ENCODE results near the gene CHN2.
"Not testable (repeated sequence)": the region's sequence is repeated elsewhere in the genome, so short reads cannot be mapped to it uniquely, and the experiment has no call there.

The CHN2 gene

GRCh38 chr7:29255906-29256692 is 61.5 kb downstream of the CHN2 start:
- no peak for DNase-seq (ENCODE audit: low read depth in 2 of 2)

- no peak for DNase-seq (ENCODE audit: low read depth in 2 of 2)
Observed at GRCh38 chr7:29256693-29257002, 62.1 kb downstream of the CHN2 start.

DNA sequence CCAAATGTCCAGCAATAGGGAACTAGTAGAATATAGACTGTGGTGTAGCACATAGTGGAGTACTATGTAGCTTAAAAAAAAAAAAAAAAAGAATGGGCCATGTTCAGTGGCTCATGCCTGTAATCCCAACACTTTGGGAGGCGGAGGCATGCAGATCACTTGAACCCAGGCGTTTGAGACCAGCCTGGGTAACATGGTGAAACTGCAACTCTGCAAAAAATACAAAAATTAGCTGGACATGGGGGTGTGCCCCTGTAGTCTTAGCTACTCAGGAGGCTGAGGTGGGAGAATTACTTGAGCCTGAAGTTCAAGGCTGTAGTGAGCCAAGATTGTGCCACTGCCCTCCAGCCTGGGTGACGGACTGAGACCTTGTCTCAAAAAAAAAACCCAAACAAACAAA is 64.4 kb downstream of the CHN2 start:
- no peak for DNase-seq (ENCODE audit: low read depth in 2 of 2)

DNA sequence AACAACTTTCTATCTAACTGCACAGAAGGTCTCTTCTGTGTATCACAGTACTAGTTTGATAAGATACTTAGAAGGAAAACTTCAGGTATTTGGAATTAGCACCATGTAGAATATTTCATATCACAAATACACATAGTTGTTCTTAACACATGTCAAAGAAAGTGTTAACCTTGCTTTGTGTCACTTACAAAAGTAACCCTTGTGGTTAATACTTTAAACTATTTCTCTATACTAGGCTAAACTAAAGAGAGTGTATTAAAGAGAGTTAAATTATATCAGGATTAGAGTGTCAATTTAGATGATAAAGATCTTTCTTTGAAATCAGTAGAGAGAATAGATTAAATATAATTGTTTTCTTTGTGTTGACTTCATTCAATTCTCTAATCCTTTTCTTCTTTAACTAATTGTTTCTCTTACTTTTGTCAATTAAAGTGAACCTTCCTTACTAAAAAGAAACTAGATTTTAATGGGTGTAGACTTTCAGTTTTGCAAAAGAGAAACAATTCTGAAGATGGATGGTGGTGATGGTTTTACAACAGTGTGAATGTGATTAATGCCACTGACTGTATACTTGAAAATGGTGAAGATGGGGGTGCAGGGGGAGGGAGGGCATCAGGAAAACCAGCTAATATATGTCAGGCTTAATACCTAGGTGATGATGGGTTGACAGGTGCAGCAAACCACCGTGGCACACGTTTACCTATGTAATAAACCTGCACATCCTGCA is 67.8 kb downstream of the CHN2 start:
- no peak for DNase-seq (ENCODE audit: low read depth in 2 of 2)

DNA sequence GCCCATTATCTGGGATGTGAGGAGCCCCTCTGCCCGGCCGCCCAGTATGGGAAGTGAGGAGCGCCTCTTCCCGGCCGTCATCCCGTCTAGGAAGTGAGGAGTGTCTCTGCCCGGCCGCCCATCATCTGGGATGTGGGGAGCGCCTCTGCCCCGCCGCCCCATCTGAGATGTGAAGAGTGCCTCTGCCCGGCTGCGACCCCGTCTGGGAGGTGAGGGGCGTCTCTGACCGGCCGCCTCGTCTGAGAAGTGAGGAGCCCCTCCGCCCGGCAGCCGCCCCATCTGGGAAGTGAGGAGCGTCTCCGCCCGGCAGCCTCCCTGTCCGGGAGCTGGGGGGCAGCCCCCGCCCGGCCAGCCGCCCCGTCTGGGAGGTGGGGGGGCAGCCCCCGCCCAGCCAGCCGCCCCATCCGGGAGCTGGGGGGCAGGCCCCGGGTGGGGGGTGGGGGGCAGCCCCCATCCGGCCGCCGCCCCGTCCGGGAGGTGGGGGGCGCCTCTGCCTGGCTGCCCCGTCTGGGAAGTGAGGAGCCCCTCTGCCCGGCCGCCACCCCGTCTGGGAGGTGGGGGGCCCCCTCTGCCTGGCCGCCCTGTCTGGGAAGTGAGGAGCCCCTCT is 69.1 kb downstream of the CHN2 start:
- not testable (repeated sequence) for DNase-seq (ENCODE audit: low read depth in 2 of 2)

DNA sequence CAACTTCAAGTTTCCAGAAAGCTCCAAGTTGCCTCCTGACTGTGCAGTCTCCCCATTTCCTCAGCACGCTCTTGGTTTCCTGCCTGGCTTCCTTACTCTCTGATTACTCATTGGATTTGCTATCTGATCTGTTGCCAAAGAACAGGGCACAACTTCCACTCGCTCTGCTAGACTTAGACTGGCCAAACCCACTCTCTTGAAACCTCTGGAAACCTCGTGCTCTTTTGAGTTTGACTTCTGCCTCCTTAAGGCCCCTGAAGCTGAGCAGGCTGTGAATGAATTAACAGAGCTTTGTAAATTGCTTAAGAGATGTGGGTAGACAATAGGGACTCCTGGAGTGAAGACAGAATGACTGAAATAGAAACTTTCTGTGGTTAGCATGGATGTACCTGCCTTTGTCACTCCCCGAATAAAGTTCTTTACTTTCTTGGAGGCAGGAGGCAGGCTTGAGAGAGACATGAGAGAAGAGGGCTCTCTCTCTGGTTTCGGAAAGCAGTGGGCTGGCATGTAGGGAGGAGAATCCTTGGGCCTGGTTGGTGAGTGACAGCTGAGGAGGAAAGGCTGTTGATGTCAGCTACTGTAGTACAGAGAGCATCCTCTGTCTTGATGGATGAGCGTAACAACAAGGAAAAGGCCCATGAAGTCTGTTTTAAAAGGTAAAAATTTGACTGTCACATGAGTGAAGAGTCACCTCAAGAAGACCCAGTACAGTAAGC is 70.8 kb downstream of the CHN2 start:
- no peak for DNase-seq (ENCODE audit: low read depth in 2 of 2)

GRCh38 chr7:29269935-29270334 is 75.4 kb downstream of the CHN2 start:
- DNase-seq (ENCODE audit: low read depth in 2 of 2) = no peak

DNA sequence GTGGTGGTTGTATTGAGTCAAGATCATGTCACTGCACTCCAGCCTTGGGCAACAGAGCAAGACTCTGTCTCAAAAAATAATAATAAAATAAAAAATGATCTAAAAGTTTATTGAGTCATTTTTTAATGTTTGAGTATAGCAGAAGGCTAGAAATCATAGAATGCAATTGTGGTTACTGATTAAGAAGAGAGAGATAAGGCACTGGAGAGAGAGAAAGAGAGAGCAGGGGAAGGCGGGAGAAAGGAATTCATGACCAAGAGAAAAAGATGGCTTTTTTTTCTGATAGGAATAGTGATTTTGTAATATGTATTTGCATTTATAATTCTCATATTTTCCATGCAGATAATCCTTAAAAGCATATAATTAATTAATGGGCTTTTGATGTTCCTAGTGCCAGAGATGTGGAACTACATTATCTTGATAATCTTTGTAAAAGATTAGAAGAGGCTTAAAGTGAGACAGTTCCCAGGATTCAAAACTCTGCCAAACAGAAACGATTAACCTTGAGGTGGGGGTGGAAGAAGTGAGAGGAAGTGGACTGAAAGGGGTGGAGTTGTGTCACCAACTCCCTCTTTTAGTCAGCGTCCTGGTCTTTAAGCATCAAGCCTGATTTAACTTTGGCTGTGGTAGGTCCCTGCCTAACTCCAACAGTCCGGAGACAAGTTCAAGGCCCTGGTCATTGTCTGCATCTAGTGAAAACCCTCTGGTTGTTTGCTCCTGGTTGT is 76.2 kb downstream of the CHN2 start:
- DNase-seq (ENCODE audit: low read depth in 2 of 2) = no peak

DNA sequence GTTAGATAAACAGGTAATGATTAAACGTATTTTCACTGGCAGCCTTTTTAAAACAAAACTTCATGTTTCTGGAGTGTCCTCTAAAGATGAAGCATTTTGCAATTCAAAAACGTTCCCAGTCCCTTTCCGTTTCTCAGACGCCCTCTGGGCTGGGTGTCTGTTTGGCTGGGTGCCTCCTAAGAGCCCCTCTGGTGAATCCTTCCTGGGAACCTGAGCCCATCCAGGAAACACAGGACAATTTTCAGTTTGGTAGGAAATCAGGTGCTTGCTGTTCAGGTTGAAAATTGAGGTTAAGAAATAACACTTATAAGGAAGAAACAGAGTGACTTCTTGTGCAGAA is 76.7 kb downstream of the CHN2 start:
- DNase-seq (ENCODE audit: low read depth in 2 of 2) = no peak

DNA sequence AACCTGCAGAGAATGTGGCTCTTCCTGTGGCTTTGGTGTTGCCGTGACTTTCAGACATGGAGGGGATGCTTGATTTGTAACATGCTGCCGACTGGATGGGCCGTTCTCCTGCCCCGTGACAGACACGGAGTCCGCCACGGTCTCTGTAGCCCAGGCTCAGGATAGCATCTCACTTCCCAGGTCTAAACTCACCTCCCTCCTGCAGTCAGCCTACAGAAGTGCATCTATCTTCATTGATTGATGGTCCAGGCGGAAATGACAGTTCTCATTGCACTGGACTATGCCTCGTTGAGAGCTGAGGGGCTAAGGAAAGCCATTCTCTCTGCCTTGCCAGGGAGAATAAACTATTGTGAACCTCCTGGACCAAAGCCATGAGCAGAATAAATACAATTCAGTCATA is 77.5 kb downstream of the CHN2 start:
- DNase-seq (ENCODE audit: low read depth in 2 of 2) = no peak

- DNase-seq (ENCODE audit: low read depth in 2 of 2) = no peak
Observed at GRCh38 chr7:29274146-29275017, 79.8 kb downstream of the CHN2 start.

GRCh38 chr7:29275018-29275318 is 80.4 kb downstream of the CHN2 start:
- DNase-seq (ENCODE audit: low read depth in 2 of 2) = no peak

DNA sequence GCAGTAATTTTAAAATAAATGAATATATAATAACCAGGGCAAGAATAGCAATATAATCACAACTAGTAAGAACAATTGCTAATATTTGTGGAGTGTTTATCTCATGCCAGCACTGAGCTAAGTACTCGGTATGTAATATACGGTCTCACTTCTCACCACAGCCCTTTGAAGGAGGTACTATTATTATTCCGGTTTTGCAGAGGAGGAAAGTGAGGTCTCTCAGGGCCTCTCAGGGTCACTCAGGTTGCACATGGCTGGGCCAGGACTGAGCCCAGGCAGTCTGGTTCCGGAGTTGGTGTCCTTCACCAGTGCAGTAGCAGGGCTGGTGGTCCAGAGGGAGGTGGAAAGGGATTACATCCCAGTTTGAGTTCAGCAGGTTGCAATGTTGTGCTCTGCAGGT is 80.9 kb downstream of the CHN2 start:
- no peak for DNase-seq (ENCODE audit: low read depth in 2 of 2)

- no peak for DNase-seq (ENCODE audit: low read depth in 2 of 2)
Observed at GRCh38 chr7:29276199-29276598, 81.6 kb downstream of the CHN2 start.

DNA sequence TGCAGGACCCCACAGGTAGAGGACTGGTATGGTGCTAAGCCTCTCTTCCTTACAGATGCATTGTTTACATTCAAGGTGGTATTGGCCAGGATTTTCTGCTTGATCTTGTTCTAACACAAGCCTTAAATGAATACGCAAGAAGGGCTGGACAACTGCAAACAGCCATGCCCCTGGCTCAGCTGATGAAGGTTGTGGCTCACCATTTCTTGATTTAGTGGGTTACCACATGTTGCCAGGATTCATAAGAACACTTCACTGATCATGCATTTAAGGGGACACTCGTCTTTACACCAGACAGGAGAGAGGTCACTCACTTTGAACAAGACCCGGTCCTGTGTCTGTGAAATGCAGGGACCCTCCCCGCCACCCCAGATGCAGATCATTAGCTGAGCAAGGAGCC is 82.2 kb downstream of the CHN2 start:
- DNase-seq (ENCODE audit: low read depth in 2 of 2) = no peak

- no peak for DNase-seq (ENCODE audit: low read depth in 2 of 2)
Observed at GRCh38 chr7:29277436-29278215, 83.1 kb downstream of the CHN2 start.

- DNase-seq (ENCODE audit: low read depth in 2 of 2) = no peak
Observed at GRCh38 chr7:29278337-29279069, 83.9 kb downstream of the CHN2 start.

- no peak for DNase-seq (ENCODE audit: low read depth in 2 of 2)
Observed at GRCh38 chr7:29281782-29282541, 87.4 kb downstream of the CHN2 start.
